Hepatocyte (in vitro differentiated cells): Measurements from ENCODE around the gene PABPN1L. TPM values are rescaled to one million over a fixed set of nuclear protein-coding genes. Genes with fewer than 3 reads are reported as not detected.

Source experiments
- DNase-seq: peaks from one replicate; pipeline ENCODE4 v3.0.0-alpha.2; 2016; ENCODE audit warnings: low spot score
- H2AFZ ChIP-seq: fragments of 200-600 bp; sonication (generic); 2 replicates; pipeline ENCODE4 v1.6.0; 2016; ENCODE audit warnings: antibody characterized with exemption, mild to moderate bottlenecking
- H3K27ac ChIP-seq: fragments of 200-600 bp; sonication (generic); 2 replicates; pipeline ENCODE4 v1.5.1; 2016; ENCODE audit warnings: mild to moderate bottlenecking
- H3K27me3 ChIP-seq: fragments of 200-600 bp; sonication (generic); 2 replicates; pipeline ENCODE4 v1.6.1; 2016
- H3K36me3 ChIP-seq: fragments of 200-600 bp; sonication (generic); replicated peaks from 2 replicates; pipeline ENCODE4 v1.5.1; 2016; ENCODE audit warnings: low read depth; ENCODE audit not compliant: insufficient read depth
- H3K4me1 ChIP-seq: fragments of 200-600 bp; sonication (generic); 2 replicates; pipeline ENCODE4 v1.5.1; 2016; ENCODE audit warnings: mild to moderate bottlenecking, moderate library complexity; ENCODE audit not compliant: insufficient read depth
- H3K4me2 ChIP-seq: fragments of 200-600 bp; sonication (generic); 2 replicates; pipeline ENCODE4 v1.6.0; 2016
- H3K4me3 ChIP-seq: fragments of 200-600 bp; sonication (generic); 2 replicates; pipeline ENCODE4 v1.5.1; 2016; ENCODE audit warnings: mild to moderate bottlenecking
- H3K79me2 ChIP-seq: fragments of 200-600 bp; sonication (generic); 2 replicates; pipeline ENCODE4 v1.6.0; 2017; ENCODE audit warnings: mild to moderate bottlenecking
- H3K9me2 ChIP-seq: fragments of 200-600 bp; sonication (generic); replicated peaks from 2 replicates; pipeline ENCODE4 v1.6.0; 2017; ENCODE audit warnings: mild to moderate bottlenecking; ENCODE audit not compliant: insufficient read depth
- H3K9me3 ChIP-seq: fragments of 200-600 bp; sonication (generic); 2 replicates; pipeline ENCODE4 v1.5.1; 2016; ENCODE audit warnings: low read depth, mild to moderate bottlenecking
- H4K20me1 ChIP-seq: fragments of 200-600 bp; sonication (generic); 2 replicates; pipeline ENCODE4 v1.6.0; 2016; ENCODE audit warnings: mild to moderate bottlenecking; ENCODE audit not compliant: insufficient read depth, poor library complexity, severe bottlenecking
- EZH2 ChIP-seq: fragments of 200-600 bp; sonication (generic); IDR thresholded peaks from 2 replicates; pipeline ENCODE4 v1.6.1; 2016; ENCODE audit warnings: antibody characterized with exemption, mild to moderate bottlenecking, borderline replicate concordance
- EZH2phosphoT487 ChIP-seq: fragments of 200-600 bp; sonication (generic); IDR thresholded peaks from one replicate; pipeline ENCODE4 v1.6.1; 2018; ENCODE audit warnings: antibody characterized with exemption, mild to moderate bottlenecking, low read depth, moderate library complexity; ENCODE audit not compliant: unreplicated experiment, severe bottlenecking
- WGBS: methylation state at CpG from one replicate; pipeline ENCODE4 v1.1.6; 2016; ENCODE audit warnings: low lambda C conversion rate; ENCODE audit errors: missing lambda C conversion rate; 5-methylcytosine and 5-hydroxymethylcytosine counted together
- polyA plus RNA-seq: library from polyadenylated mRNA; unstranded; fragments of >200 nt; fragmentation: Nextera tagmentation; extraction: Ambion mirVana; gene quantifications from 2 replicates; pipeline ENCODE4 v1.2.1, GENCODE V29; 2016
- total RNA-seq: library from RNA; depleted of rRNA; stranded (reverse); fragments of >200 nt; gene quantifications from 2 replicates; pipeline ENCODE4 v1.2.3, GENCODE V29; 2014
- TF ChIP-seq, protein P1 (sequence below): fragments of 200-600 bp; sonication (generic); IDR thresholded peaks from 2 replicates; pipeline ENCODE4 v1.5.1; 2016; ENCODE audit warnings: antibody characterized with exemption, mild to moderate bottlenecking; ENCODE audit not compliant: poor library complexity

PABPN1L gene
- total and polyA plus RNA-seq, 2 experiments from 2014 or later = not detected

- Histone ChIP-seq H3K27me3 (no peaks in the 10 kb centered on the region), H4K20me1 (no peaks in the 10 kb centered on the region), H3K27ac (peak overlapping the region; percentile 90), H3K79me2 (no peaks in the 10 kb centered on the region), H3K36me3 (no peaks in the 10 kb centered on the region), H3K4me2 (no peak overlapping the region), H3K4me3 (no peak overlapping the region), H3K9me2 (no peaks in the 10 kb centered on the region), H3K4me1 (peaks cover 4% of the 10 kb centered on the region), H2AFZ (no peak overlapping the region), H3K9me3 (no peaks in the 10 kb centered on the region)
- 46% methylated on average over 8 of the region's 11 CpGs for WGBS
- TF ChIP-seq, protein P1, sequence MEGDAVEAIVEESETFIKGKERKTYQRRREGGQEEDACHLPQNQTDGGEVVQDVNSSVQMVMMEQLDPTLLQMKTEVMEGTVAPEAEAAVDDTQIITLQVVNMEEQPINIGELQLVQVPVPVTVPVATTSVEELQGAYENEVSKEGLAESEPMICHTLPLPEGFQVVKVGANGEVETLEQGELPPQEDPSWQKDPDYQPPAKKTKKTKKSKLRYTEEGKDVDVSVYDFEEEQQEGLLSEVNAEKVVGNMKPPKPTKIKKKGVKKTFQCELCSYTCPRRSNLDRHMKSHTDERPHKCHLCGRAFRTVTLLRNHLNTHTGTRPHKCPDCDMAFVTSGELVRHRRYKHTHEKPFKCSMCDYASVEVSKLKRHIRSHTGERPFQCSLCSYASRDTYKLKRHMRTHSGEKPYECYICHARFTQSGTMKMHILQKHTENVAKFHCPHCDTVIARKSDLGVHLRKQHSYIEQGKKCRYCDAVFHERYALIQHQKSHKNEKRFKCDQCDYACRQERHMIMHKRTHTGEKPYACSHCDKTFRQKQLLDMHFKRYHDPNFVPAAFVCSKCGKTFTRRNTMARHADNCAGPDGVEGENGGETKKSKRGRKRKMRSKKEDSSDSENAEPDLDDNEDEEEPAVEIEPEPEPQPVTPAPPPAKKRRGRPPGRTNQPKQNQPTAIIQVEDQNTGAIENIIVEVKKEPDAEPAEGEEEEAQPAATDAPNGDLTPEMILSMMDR = no peak
- TF ChIP-seq EZH2phosphoT487 (no peak), EZH2 (no peak)
- DNase-seq = peak; percentile 81
Observed at GRCh38 chr16:88830258-88830657, 36.2 kb downstream of the PABPN1L start.

GRCh38 chr16:88828711-88829110, 37.7 kb downstream of the PABPN1L start:
- Histone ChIP-seq H3K9me3 (no peaks in the 10 kb centered on the region), H3K79me2 (no peaks in the 10 kb centered on the region), H3K4me2 (no peak overlapping the region), H3K9me2 (no peaks in the 10 kb centered on the region), H3K4me3 (no peak overlapping the region), H3K27ac (peak overlapping the region; percentile 85), H3K27me3 (no peaks in the 10 kb centered on the region), H2AFZ (no peak overlapping the region), H4K20me1 (no peaks in the 10 kb centered on the region), H3K4me1 (peaks cover 4% of the 10 kb centered on the region), H3K36me3 (no peaks in the 10 kb centered on the region)
- 92% methylated on average over 24 of the region's 24 CpGs for WGBS
- no peak for TF ChIP-seq EZH2phosphoT487
- TF ChIP-seq, protein P1 = no peak
- no peak for DNase-seq

GRCh38 chr16:88827727-88828126, 38.7 kb downstream of the PABPN1L start:
- 95% methylated on average over 19 of the region's 21 CpGs for WGBS
- no peak overlapping the region for H3K4me3 ChIP-seq
- no peak overlapping the region for H2AFZ ChIP-seq
- no peaks in the 10 kb centered on the region for H4K20me1 ChIP-seq
- H3K9me3 ChIP-seq = no peaks in the 10 kb centered on the region
- no peak for TF ChIP-seq EZH2
- TF ChIP-seq, protein P1 = no peak
- no peak for TF ChIP-seq EZH2phosphoT487
- no peaks in the 10 kb centered on the region for H3K27me3 ChIP-seq
- H3K4me1 ChIP-seq = peaks cover 4% of the 10 kb centered on the region
- H3K27ac ChIP-seq = no peak overlapping the region
- H3K9me2 ChIP-seq = no peaks in the 10 kb centered on the region
- no peak for DNase-seq
- H3K79me2 ChIP-seq = no peaks in the 10 kb centered on the region
- no peak overlapping the region for H3K4me2 ChIP-seq
- H3K36me3 ChIP-seq = no peaks in the 10 kb centered on the region
